GM04504 (cell line): ENCODE results near the gene CCDC60.
A peak's percentile ranks its signal among the peaks of the same experiment; 100 is the strongest.

Experiments
- DNase-seq: peaks from one replicate; pipeline ENCODE4 v3.0.0-alpha.2; 2012; ENCODE audit warnings: low read depth

The CCDC60 gene

DNA sequence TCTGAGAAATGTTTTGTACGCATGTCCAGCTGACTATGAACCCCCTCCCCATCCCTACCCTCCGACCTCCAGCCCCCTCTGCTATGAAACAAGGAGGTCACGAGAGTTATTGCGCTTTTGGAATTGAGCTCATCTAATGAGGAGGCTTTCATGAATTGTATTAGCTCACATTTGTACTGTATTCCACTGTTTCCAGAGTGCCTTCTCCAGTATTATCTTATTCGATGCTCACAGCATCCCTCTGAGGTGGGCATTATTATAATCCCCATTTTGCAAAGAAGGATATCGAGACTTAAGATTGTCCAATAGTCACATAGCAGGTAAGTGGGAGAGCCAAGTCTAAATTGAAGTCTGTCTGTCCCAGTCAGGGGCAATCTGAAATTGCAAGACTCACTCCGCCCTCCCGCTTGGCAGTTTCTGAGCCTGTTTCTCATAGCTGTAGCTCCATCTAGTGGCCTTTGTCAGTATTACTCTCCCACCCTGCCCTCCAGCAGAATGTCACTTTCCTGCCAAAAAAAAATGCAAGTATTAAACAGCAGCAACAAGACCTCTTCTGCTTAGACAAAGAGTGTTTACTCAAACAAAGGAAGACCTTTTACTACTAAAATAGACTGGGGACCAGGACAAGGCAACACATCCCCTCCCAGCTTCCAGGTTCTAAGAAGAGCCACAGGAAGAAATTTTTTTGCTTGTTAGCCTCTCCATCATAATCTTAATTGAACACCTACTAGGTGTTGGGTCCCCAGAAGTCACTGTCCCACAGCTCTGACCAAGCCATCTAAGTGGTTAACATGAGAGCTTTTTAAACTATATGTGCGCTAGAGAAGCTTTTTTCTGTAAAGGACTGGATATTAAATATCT lies 210.5 kb downstream of the CCDC60 start:
- DNase-seq, result peak; percentile 46

DNA sequence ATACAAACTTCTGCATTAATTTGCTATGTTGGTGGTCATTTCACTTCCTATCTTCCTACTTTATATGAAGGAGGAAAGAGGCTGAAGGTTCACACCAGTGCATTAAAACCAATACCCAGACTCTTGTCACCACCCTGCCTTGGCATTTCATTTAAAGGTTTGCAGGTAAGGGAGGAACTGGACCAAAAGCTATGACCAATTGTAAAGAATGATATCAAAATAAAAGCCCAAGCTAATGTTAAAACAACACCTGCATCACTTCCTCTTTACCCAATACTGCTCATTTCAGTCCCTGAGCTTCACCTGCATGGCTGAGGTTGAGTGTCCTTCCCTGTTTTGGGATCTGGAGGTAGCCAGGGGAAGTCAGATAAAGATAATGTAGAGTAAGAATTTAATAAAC lies 211.8 kb downstream of the CCDC60 start:
- no peak for DNase-seq

DNA sequence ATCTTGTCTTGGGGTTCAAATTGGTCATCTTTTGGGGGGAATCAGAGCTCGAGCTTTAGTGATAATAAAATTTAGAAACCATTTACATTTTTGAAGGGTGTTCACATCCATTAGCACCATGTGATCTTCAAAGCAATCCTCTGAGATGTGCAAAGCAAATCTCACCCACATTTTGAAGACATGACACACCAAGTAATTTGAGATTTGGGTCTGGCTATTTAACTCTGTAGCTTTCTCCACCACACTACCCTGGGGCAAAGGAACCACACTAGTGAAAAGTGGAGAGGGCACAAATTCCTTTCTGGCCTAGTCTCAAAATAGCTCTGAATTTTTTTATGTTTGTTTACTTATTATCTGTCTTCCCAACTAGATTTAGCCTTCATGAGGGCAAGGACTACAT lies 212.5 kb downstream of the CCDC60 start:
- no peak for DNase-seq

DNA sequence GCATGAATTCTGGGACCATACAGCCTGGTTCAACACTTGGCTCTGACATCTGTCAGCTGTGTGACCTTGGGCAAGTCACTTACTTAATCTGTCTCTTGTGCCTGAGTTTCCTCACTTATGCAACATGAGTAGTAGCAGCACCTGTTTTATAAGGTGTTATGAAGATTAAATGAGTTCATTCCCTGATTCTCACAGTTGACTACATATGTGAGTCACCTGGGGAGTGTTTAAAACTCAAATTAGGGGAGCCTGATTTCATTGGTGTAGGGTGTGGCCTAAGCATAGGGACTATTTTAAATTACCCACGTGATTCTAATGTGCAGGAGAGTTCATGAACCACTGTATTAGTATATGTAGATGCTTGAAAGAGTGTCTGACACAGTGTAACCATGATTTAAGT lies 222.3 kb downstream of the CCDC60 start:
- DNase-seq, result no peak

DNA sequence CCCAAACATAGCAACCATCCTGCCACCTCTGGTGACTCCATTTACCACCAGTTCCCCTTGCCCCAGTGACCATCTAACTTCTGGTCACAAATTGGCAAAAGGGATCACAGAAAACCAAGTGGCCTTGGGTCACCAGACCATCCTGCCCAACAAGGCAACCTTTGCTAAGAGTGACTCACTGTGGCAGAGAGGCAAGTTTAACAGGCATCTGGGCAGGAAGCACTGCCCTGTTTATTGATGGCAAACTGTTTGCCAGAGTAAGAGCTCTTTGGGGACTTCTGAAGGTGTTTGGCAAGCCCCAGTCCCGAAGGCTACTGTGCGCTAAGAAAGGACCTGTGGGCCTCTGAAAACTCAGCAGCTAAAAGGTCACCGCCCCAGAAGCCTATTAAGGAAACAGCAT lies 230.9 kb downstream of the CCDC60 start:
- no peak for DNase-seq

DNA sequence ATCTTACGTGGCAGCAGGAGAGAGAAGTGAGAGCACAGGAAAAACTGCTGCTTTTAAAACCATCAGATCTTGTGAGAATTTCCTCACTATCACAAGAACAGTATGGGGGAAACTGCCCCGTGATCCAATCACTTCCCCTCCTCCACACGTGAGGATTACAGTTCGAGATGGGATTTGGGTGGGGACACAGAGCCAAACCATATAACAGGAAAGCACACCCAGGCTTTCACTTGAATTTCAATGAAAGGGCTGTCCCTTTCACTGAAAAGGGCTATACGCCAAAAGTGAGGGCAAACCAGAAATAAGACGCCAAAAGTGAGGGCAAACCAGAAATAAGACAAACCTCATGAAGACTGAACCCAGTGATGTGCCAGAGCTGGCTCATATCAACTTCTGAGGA lies 236.2 kb downstream of the CCDC60 start:
- DNase-seq, result no peak

DNA sequence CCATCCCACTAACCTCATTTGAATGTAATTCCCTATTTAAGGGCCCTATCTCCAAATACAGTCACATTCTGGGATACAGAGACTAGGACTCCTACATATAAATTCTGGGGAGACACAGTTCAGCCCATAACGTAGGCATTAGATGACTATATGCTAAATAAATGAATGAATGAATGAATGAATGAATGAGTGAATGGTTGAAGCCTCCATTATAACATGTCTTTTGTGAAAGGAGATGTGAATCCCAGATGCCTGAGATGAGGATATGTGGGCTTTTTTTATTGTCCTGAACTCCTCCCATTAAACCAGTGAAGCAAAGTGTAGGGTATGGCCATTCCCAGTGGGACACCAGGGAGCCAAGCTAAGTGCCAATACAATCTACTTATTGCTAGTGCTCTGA lies 238.6 kb downstream of the CCDC60 start:
- no peak for DNase-seq

DNA sequence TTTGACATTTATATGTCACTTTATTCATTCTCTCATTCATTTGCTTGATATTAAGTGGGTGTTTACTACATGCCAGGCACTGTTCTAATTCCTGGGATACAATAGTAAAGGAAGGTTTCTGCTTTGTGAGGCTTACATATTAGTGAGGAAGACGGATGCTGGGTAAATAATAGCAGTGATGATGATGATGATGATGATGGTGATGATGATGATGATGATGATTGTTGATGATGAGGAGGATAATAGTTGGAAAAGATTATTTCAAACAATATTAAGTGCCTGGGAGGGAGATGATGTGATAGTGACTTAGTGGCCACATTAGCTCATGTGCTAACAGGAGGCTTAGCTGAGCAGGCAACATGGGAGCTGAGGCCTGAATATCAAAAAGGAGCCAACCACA lies 239.7 kb downstream of the CCDC60 start:
- no peak for DNase-seq

DNA sequence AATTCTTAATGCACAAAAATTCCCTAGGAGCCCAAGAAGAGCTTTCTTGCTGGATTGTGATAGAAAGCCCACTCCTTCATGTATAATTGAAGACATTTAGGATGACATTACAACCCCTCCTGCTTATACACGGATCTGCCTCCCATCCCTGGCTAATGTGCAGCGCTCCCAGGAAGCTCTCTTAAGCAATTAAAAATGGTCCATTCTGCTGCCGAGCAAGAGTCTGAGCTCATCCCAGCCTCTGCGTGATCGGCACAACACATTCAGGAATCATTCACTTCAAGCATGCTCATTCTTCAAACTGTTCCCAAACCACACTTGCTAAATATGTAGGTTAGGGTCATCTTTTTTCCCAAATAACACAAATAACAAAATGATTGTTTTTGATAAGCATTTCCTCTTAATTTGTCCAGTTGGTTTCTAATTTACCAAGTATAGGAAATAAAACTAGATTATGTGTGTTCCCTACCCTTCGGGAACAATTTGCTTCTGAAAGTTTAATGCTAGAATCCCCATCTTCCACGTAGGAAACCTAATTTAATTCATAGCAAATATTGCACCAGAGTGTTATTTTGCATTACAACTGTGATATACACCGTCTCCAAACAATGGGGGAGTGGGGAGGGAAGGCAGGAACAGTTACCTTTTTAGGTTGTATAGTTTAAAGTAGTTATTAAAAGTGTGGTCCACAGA lies 241.7 kb downstream of the CCDC60 start:
- DNase-seq, result no peak

DNA sequence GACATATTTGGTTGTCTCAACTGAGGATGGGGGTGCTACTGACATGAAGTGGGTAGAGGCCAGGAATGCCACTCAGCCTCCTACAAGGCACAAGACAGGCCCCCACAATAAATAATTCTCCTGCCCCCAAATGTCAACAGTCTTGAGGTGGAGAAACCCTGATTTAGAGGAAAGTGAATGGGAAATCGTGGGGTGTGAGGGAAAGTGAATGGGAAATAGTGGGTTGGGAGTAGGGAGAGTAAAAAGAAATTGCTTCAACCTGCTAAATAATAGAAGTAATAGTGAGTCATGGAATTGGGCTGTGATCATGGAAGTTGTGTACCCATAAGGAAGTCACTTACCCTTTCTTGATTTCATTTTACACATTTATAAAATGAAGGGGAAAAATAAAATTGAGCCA lies 242.4 kb downstream of the CCDC60 start:
- DNase-seq, result no peak

DNA sequence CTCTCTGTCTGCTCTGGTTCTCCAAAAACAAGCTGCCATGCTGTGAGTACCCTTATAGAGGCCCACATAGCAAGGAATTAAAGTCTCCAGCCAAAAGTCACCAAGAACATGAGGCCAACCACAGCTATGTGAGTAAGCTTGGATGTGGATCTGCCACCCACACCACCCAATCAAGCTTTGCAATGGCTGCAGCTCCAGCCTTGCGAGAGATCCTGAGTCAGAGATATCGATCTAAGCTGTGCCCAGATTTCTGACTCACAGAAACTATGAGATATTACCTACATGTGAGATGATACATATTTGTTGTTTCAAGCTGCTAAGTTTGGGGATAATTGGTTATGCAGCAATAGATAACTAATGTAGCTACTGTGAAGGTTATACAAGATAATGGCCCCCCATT lies 243.6 kb downstream of the CCDC60 start:
- no peak for DNase-seq

DNA sequence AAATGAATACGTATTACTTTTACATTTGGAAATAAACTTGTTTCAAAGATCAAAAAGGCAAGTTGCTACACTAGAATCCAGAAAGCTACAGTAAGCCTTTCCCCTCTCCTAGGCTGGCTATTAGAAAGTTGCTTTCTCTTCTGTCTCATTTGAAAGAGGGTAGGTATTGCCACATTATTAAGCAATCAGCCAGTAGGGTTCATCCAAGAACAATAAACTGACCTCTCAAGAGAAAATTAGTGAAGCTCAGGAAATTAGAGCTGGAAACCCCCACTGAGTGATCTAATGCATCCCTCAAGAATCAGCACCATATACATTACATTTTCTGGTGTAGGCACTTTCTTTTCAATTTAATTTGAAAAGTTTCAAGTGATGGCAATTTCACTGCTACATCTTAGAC lies 254.6 kb downstream of the CCDC60 start:
- no peak for DNase-seq

DNA sequence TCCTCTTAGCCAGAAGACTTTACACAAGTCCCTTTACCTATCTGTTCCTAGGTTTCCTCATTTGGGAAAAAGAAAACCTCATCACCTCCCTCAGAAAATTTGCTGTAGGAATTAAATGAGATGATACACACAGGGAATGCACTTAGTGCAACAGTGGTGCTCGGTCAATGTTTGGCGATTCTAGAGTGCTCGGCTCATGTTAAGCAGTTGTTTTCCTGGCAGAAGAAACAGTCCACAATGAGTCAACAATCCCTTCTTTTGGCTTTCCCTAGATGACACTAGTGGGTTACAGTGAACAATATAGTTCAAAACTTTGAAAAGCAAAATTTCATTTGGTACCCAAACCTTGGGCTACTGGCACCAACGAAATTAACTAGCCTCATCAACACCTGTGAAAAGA lies 255.1 kb downstream of the CCDC60 start:
- no peak for DNase-seq
